Fibroblast of lung (primary cell): ENCODE data around the gene ATXN1.

ENCODE experiments used
- EZH2 ChIP-seq: IDR thresholded peaks from 2 replicates; pipeline ENCODE4 v1.5.1; 2012; ENCODE audit warnings: low read length, control low read depth, mild to moderate bottlenecking; ENCODE audit errors: missing control alignments
- TF ChIP-seq, protein P1 (sequence below), 2 donors: IDR thresholded peaks in 1 of 2; conservative IDR thresholded peaks in 1 of 2; 1 replicate in 1 of 2; 2 replicates in 1 of 2; pipeline ENCODE4 v1.5.1; 2011 to 2012; ENCODE audit warnings: low read length in 2 of 2, control low read depth in 1 of 2, inconsistent platforms in 1 of 2, low read depth in 1 of 2, mild to moderate bottlenecking in 1 of 2

DNA sequence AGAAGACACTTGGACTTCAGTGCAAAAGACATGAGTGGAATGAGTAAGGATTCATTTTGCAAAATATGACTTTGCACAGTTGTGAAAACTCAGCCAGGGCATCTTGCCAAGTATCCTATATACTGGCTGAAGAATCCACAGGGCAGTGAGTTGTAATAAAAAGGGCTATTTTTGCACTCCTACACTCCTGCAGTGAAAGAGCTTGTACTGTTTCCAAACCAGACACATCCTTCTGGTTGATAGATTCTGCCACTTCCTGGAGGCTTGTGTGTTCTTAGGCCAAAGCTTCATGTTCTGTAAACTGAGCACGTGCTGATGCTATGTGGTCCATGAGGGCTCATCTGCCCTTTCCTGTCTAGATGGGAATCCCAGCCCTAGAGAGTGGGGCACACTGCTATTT is 488.0 kb downstream of the ATXN1 start:
- TF ChIP-seq, protein P1, sequence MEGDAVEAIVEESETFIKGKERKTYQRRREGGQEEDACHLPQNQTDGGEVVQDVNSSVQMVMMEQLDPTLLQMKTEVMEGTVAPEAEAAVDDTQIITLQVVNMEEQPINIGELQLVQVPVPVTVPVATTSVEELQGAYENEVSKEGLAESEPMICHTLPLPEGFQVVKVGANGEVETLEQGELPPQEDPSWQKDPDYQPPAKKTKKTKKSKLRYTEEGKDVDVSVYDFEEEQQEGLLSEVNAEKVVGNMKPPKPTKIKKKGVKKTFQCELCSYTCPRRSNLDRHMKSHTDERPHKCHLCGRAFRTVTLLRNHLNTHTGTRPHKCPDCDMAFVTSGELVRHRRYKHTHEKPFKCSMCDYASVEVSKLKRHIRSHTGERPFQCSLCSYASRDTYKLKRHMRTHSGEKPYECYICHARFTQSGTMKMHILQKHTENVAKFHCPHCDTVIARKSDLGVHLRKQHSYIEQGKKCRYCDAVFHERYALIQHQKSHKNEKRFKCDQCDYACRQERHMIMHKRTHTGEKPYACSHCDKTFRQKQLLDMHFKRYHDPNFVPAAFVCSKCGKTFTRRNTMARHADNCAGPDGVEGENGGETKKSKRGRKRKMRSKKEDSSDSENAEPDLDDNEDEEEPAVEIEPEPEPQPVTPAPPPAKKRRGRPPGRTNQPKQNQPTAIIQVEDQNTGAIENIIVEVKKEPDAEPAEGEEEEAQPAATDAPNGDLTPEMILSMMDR (conservative IDR thresholded peaks at IDR 0.05 in 1 of 2, IDR thresholded peaks at IDR 0.05 in 1 of 2; ENCODE audit: low read depth in 1 of 2, low read length in 2 of 2): no peak
- TF ChIP-seq EZH2: no peak
